HEK293 (cell line): ENCODE data around the gene PIK3C2G.

ENCODE experiments used
- CTCF ChIA-PET: fragments of 350-600 bp; formaldehyde crosslinking; extraction: SDS; loops from one replicate; lab custom pipeline; 2021; ENCODE audit warnings: antibody characterized with exemption; lab: Yijun Ruan, JAX
- POLR2A ChIA-PET: fragments of 300-600 bp; formaldehyde crosslinking; extraction: SDS; loops from one replicate; lab custom pipeline; 2020; ENCODE audit warnings: antibody characterized with exemption, inconsistent platforms; lab: Yijun Ruan, JAX
- H3K27ac ChIP-seq: fragments of 200-500 bp; sonication (Bioruptor generic); 2 replicates; pipeline ENCODE4 v1.5.1; 2014; ENCODE audit warnings: low read depth, low read length, control low read depth, inconsistent platforms; ENCODE audit errors: extremely low read depth
- H3K36me3 ChIP-seq, 2 experiments: fragments of 200-500 bp in 1 of 2; sonication (Bioruptor generic) in 1 of 2; 1 replicate in 1 of 2; 2 replicates in 1 of 2; pipeline ENCODE4 v1.5.1; 2014 to 2017; ENCODE audit warnings: inconsistent platforms in 2 of 2, low read length in 2 of 2; ENCODE audit not compliant: control insufficient read depth in 2 of 2, insufficient read depth in 1 of 2
- H3K4me1 ChIP-seq: fragments of 200-500 bp; sonication (Bioruptor generic); 2 replicates; pipeline ENCODE4 v1.5.1; 2014; ENCODE audit warnings: mild to moderate bottlenecking, low read length, inconsistent platforms; ENCODE audit not compliant: control insufficient read depth, insufficient read depth
- H3K4me3 ChIP-seq: 2 replicates; pipeline ENCODE4 v1.5.1; 2011; ENCODE audit warnings: low read depth, mild to moderate bottlenecking, control low read depth, low read length, moderate library complexity
- H3K9me3 ChIP-seq: fragments of 200-500 bp; sonication (Bioruptor generic); 2 replicates; pipeline ENCODE4 v1.5.1; 2014; ENCODE audit warnings: low read depth, low read length, inconsistent platforms; ENCODE audit not compliant: control insufficient read depth, insufficient read depth
- KLF10 ChIP-seq: fragments of 450-650 bp; IDR thresholded peaks from 2 replicates; pipeline ENCODE4 v1.5.1; 2018; ENCODE audit warnings: missing biosample characterization, mild to moderate bottlenecking, missing genetic modification characterization
- MYNN ChIP-seq: fragments of 450-650 bp; formaldehyde crosslinking; IDR thresholded peaks from 2 replicates; pipeline ENCODE4 v1.5.1; 2016; ENCODE audit warnings: missing biosample characterization, missing genetic modification characterization, borderline replicate concordance
- OSR2 ChIP-seq: fragments of 450-650 bp; formaldehyde crosslinking; IDR thresholded peaks from 2 replicates; pipeline ENCODE4 v1.5.1; 2016; ENCODE audit warnings: missing biosample characterization, missing genetic modification characterization
- PRDM10 ChIP-seq: fragments of 450-650 bp; formaldehyde crosslinking; IDR thresholded peaks from 2 replicates; pipeline ENCODE4 v1.5.1; 2016; ENCODE audit warnings: missing biosample characterization, missing genetic modification characterization
- RBAK ChIP-seq: fragments of 450-650 bp; formaldehyde crosslinking; IDR thresholded peaks from 2 replicates; pipeline ENCODE4 v1.5.1; 2016; ENCODE audit warnings: missing biosample characterization, missing genetic modification characterization
- YY1 ChIP-seq: fragments of 450-650 bp; formaldehyde crosslinking; IDR thresholded peaks from 2 replicates; pipeline ENCODE4 v1.5.1; 2018; ENCODE audit warnings: missing biosample characterization, missing genetic modification characterization
- ZEB2 ChIP-seq: fragments of 450-650 bp; formaldehyde crosslinking; IDR thresholded peaks from 2 replicates; pipeline ENCODE4 v1.5.1; 2016; ENCODE audit warnings: missing biosample characterization, missing genetic modification characterization
- ZFHX2 ChIP-seq: fragments of 450-650 bp; formaldehyde crosslinking; conservative IDR thresholded peaks from 2 replicates; pipeline ENCODE4 v1.5.1; 2016; ENCODE audit warnings: missing biosample characterization, missing genetic modification characterization
- ZNF16 ChIP-seq: fragments of 450-650 bp; formaldehyde crosslinking; IDR thresholded peaks from 2 replicates; pipeline ENCODE4 v1.5.1; 2016; ENCODE audit warnings: low read depth, missing biosample characterization, missing genetic modification characterization
- ZNF175 ChIP-seq: fragments of 450-650 bp; formaldehyde crosslinking; IDR thresholded peaks from 2 replicates; pipeline ENCODE4 v1.5.1; 2016; ENCODE audit warnings: missing biosample characterization, missing genetic modification characterization
- ZNF18 ChIP-seq: fragments of 450-650 bp; formaldehyde crosslinking; IDR thresholded peaks from 2 replicates; pipeline ENCODE4 v1.5.1; 2016; ENCODE audit warnings: missing biosample characterization, missing genetic modification characterization
- ZNF19 ChIP-seq: fragments of 450-650 bp; formaldehyde crosslinking; IDR thresholded peaks from 2 replicates; pipeline ENCODE4; 2016; ENCODE audit warnings: missing biosample characterization, missing genetic modification characterization, low read depth
- ZNF362 ChIP-seq: fragments of 450-650 bp; formaldehyde crosslinking; IDR thresholded peaks from 2 replicates; pipeline ENCODE4 v1.5.1; 2016; ENCODE audit warnings: missing biosample characterization, missing genetic modification characterization
- ZNF416 ChIP-seq: fragments of 450-650 bp; formaldehyde crosslinking; IDR thresholded peaks from 2 replicates; pipeline ENCODE4 v1.5.1; 2016; ENCODE audit warnings: missing biosample characterization, missing genetic modification characterization
- ZNF560 ChIP-seq: fragments of 450-650 bp; formaldehyde crosslinking; IDR thresholded peaks from 2 replicates; pipeline ENCODE4 v1.5.1; 2017; ENCODE audit warnings: missing biosample characterization, missing genetic modification characterization, borderline replicate concordance
- ZNF561 ChIP-seq: fragments of 450-650 bp; IDR thresholded peaks from 2 replicates; pipeline ENCODE4 v1.5.1; 2018; ENCODE audit warnings: missing biosample characterization, missing genetic modification characterization, borderline replicate concordance
- ZNF600 ChIP-seq: fragments of 450-650 bp; formaldehyde crosslinking; IDR thresholded peaks from 2 replicates; pipeline ENCODE4 v1.5.1; 2016; ENCODE audit warnings: missing biosample characterization, missing genetic modification characterization
- ZNF670 ChIP-seq: fragments of 450-650 bp; formaldehyde crosslinking; IDR thresholded peaks from 2 replicates; pipeline ENCODE4 v1.5.1; 2016; ENCODE audit warnings: missing biosample characterization, missing genetic modification characterization, low read depth

PIK3C2G gene

GRCh38 chr12:18454330-18454729 is 193.0 kb downstream of the PIK3C2G start:
- no peaks in the 10 kb centered on the region for H3K36me3 ChIP-seq
- POLR2A ChIA-PET = no interaction called here
- H3K4me3 ChIP-seq = no peak overlapping the region
- H3K9me3 ChIP-seq = no peaks in the 10 kb centered on the region
- no peaks in the 10 kb centered on the region for H3K4me1 ChIP-seq
- TF ChIP-seq ZFHX2 (tag by site-specific recombination) (no peak), ZNF600 (tag by site-specific recombination) (no peak), YY1 (no peak), ZNF175 (tag by site-specific recombination) (no peak), KLF10 (tag by site-specific recombination) (no peak), ZNF362 (no peak), ZNF19 (tag by site-specific recombination) (no peak), PRDM10 (tag by site-specific recombination) (no peak), ZNF416 (tag by site-specific recombination) (no peak), RBAK (no peak), ZNF670 (tag by site-specific recombination) (no peak), ZNF561 (tag by site-specific recombination) (no peak), ZEB2 (tag by site-specific recombination) (no peak), ZNF18 (tag by site-specific recombination) (no peak), MYNN (tag by site-specific recombination) (no peak), OSR2 (tag by site-specific recombination) (no peak)
- TF ChIP-seq, all 188 proteins: peak for 0
- CTCF ChIA-PET = interaction anchor here (0.6 kb wide), 1 partner anchor 57 kb away, joined by 3 read pairs; no protein-coding TSS in a partner anchor
- no peak overlapping the region for H3K27ac ChIP-seq

- Histone ChIP-seq H3K36me3 (no peaks in the 10 kb centered on the region), H3K4me1 (no peaks in the 10 kb centered on the region), H3K9me3 (no peaks in the 10 kb centered on the region), H3K27ac (no peak overlapping the region), H3K4me3 (no peak overlapping the region)
- POLR2A ChIA-PET = no interaction called here
- CTCF ChIA-PET = no interaction called here
- TF ChIP-seq ZNF560 (tag by site-specific recombination) (no peak), ZNF16 (tag by site-specific recombination) (no peak)
Observed at GRCh38 chr12:18456344-18456743, 195.0 kb downstream of the PIK3C2G start.
